ENCODE results near the gene BACE1. TPM values are rescaled to one million over a fixed set of nuclear protein-coding genes. Genes with fewer than 3 reads are reported as not detected.

BACE1 gene
- 34.6 and 42.2 TPM in 2 replicates for total RNA-seq

GRCh38 chr11:117316197-117316961 is at the start of gene BACE1:
BACE1 (minus strand) TSS chr11:117316256; CDS start chr11:117315795, 461 bp downstream.

GRCh38 chr11:117327567-117328374 is 11.7 kb upstream of the BACE1 start, which contains the start of gene CEP164:
CEP164 (plus strand) TSS chr11:117327854; CDS start chr11:117338587, 10,733 bp downstream.

GRCh38 chr11:117290809-117291396 is 25.2 kb downstream of the BACE1 start, which contains the start of gene BACE1-AS:
BACE1-AS (plus strand) TSS chr11:117291346.

Other genes with a start within 250 kb of the BACE1 start
- 25.1 and 28.8 TPM in 2 replicates for gene SIK3, start 217.8 kb downstream of the BACE1 start, total RNA-seq
- 110 and 125 TPM in 2 replicates for gene PAFAH1B2, start 172.0 kb downstream of the BACE1 start, total RNA-seq
- gene SIDT2, start 137.5 kb downstream of the BACE1 start, total RNA-seq, result 14.1 and 27.0 TPM in 2 replicates
- gene TAGLN, start 116.9 kb downstream of the BACE1 start, total RNA-seq, result 109 and 172 TPM in 2 replicates
- 36.2 and 50.3 TPM in 2 replicates for gene PCSK7, start 84.2 kb downstream of the BACE1 start, total RNA-seq
- gene RNF214, start 83.6 kb downstream of the BACE1 start, total RNA-seq, result 9.6 and 9.7 TPM in 2 replicates
- gene BACE1-AS, start 24.9 kb downstream of the BACE1 start, total RNA-seq, result 3.5 and 4.3 TPM in 2 replicates
- 35.4 and 43.3 TPM in 2 replicates for gene CEP164, start 11.6 kb upstream of the BACE1 start, total RNA-seq

Data from smooth muscle cell of trachea (primary cell).